H9 (cell line): ENCODE results near the gene PAQR5. TPM values are rescaled to one million over a fixed set of nuclear protein-coding genes. Genes with fewer than 3 reads are reported as not detected.
"Not testable (repeated sequence)": the region's sequence is repeated elsewhere in the genome, so short reads cannot be mapped to it uniquely, and the experiment has no call there.

ENCODE experiments used
- DNase-seq: peaks from one replicate; pipeline ENCODE4 v3.0.0-alpha.2; 2017
- H2AFZ ChIP-seq: one replicate; pipeline ENCODE4 v1.6.1; 2013; ENCODE audit warnings: mild to moderate bottlenecking, low read length, control low read depth, moderate library complexity
- H2AK5ac ChIP-seq: 2 replicates; pipeline ENCODE4 v1.6.1; 2013; ENCODE audit warnings: low read length, control low read depth, mixed read lengths; ENCODE audit not compliant: insufficient read length
- H2BK120ac ChIP-seq: one replicate; pipeline ENCODE4 v1.6.1; 2013; ENCODE audit warnings: low read depth, mild to moderate bottlenecking, low read length, control low read depth, inconsistent platforms; ENCODE audit not compliant: poor library complexity, severe bottlenecking
- H2BK12ac ChIP-seq: 2 replicates; pipeline ENCODE4 v1.6.1; 2013; ENCODE audit warnings: low read length, control low read depth, mixed read lengths, low read depth; ENCODE audit not compliant: insufficient read length
- H2BK15ac ChIP-seq: 2 replicates; pipeline ENCODE4 v1.6.1; 2013; ENCODE audit warnings: low read depth, low read length, control low read depth
- H2BK20ac ChIP-seq: one replicate; pipeline ENCODE4 v1.6.1; 2013; ENCODE audit warnings: low read depth, mild to moderate bottlenecking, low read length, control low read depth, inconsistent platforms; ENCODE audit not compliant: poor library complexity, severe bottlenecking
- H2BK5ac ChIP-seq: 2 replicates; pipeline ENCODE4 v1.6.1; 2013; ENCODE audit warnings: low read length, control low read depth, mixed read lengths; ENCODE audit not compliant: insufficient read length
- H3K14ac ChIP-seq: 2 replicates; pipeline ENCODE4 v1.6.1; 2013; ENCODE audit warnings: low read length, control low read depth; ENCODE audit not compliant: insufficient read depth
- H3K18ac ChIP-seq: 2 replicates; pipeline ENCODE4 v1.6.1; 2013; ENCODE audit warnings: low read depth, mild to moderate bottlenecking, mixed read lengths, low read length, control low read depth; ENCODE audit not compliant: insufficient read length
- H3K23ac ChIP-seq: 2 replicates; pipeline ENCODE4 v1.6.1; 2013; ENCODE audit warnings: low read length, control low read depth, mixed read lengths, low read depth; ENCODE audit not compliant: insufficient read length
- H3K23me2 ChIP-seq: 2 replicates; pipeline ENCODE4 v1.6.1; 2013; ENCODE audit warnings: low read depth, mild to moderate bottlenecking, mixed read lengths, low read length, control low read depth; ENCODE audit not compliant: insufficient read length, poor library complexity, severe bottlenecking
- H3K27ac ChIP-seq: 2 replicates; pipeline ENCODE4 v1.5.1; 2013; ENCODE audit warnings: low read length, control low read depth, mixed read lengths, low read depth; ENCODE audit not compliant: insufficient read length
- H3K27me3 ChIP-seq: 2 replicates; pipeline ENCODE4 v1.6.1; 2013; ENCODE audit warnings: low read length, control low read depth, inconsistent platforms; ENCODE audit not compliant: insufficient read depth
- H3K4ac ChIP-seq: 2 replicates; pipeline ENCODE4 v1.6.1; 2013; ENCODE audit warnings: low read depth, mild to moderate bottlenecking, control low read depth, inconsistent platforms, low read length, moderate library complexity
- H3K4me1 ChIP-seq: 2 replicates; pipeline ENCODE4 v1.6.1; 2013; ENCODE audit warnings: low read length, control low read depth, inconsistent platforms; ENCODE audit not compliant: insufficient read depth
- H3K4me2 ChIP-seq: 2 replicates; pipeline ENCODE4 v1.6.1; 2013; ENCODE audit warnings: low read length, control low read depth, mixed read lengths; ENCODE audit not compliant: insufficient read length, insufficient read depth
- H3K56ac ChIP-seq: 2 replicates; pipeline ENCODE4 v1.6.1; 2013; ENCODE audit warnings: low read depth, mild to moderate bottlenecking, mixed read lengths, low read length, control low read depth; ENCODE audit not compliant: insufficient read length
- H3K79me1 ChIP-seq: 2 replicates; pipeline ENCODE4 v1.6.1; 2013; ENCODE audit warnings: low read depth, mild to moderate bottlenecking, moderate library complexity, low read length, control low read depth, inconsistent platforms; ENCODE audit not compliant: insufficient read depth, poor library complexity, severe bottlenecking
- H3K79me2 ChIP-seq: 2 replicates; pipeline ENCODE4 v1.6.1; 2013; ENCODE audit warnings: low read length, control low read depth, inconsistent platforms; ENCODE audit not compliant: insufficient read depth
- H3K9ac ChIP-seq: 2 replicates; pipeline ENCODE4 v1.6.1; 2013; ENCODE audit warnings: low read length, control low read depth, mixed read lengths; ENCODE audit not compliant: insufficient read length; ENCODE audit errors: extremely low read depth
- H3K9me3 ChIP-seq: one replicate; pipeline ENCODE4 v1.6.1; 2013; ENCODE audit warnings: low read depth, low read length, inconsistent platforms; ENCODE audit not compliant: control insufficient read depth
- H3T11ph ChIP-seq: one replicate; pipeline ENCODE4 v1.6.1; 2013; ENCODE audit warnings: mild to moderate bottlenecking, low read length, control low read depth, inconsistent platforms
- H4K20me1 ChIP-seq: one replicate; pipeline ENCODE4 v1.6.1; 2013; ENCODE audit not compliant: control insufficient read depth, insufficient read length, insufficient read depth
- H4K5ac ChIP-seq: 2 replicates; pipeline ENCODE4 v1.6.1; 2013; ENCODE audit warnings: low read depth, mild to moderate bottlenecking, mixed read lengths, low read length, control low read depth; ENCODE audit not compliant: insufficient read length
- H4K8ac ChIP-seq: replicated peaks from 2 replicates; pipeline ENCODE4 v1.6.1; 2013; ENCODE audit warnings: low read length, control low read depth, mixed read lengths, low read depth; ENCODE audit not compliant: insufficient read length
- H4K91ac ChIP-seq: 2 replicates; pipeline ENCODE4 v1.6.1; 2013; ENCODE audit warnings: low read depth, mild to moderate bottlenecking, moderate library complexity, mixed read lengths, low read length, control low read depth; ENCODE audit not compliant: insufficient read length
- H3K27ac Mint-ChIP-seq, 3 experiments: 2 replicates in 2 of 3; 3 replicates in 1 of 3; pipeline ENCODE4 v1.8.0; 2020 to 2021; ENCODE audit warnings: mixed read lengths in 3 of 3, mild to moderate bottlenecking in 1 of 3, moderate library complexity in 1 of 3
- H3K27me3 Mint-ChIP-seq: 2 replicates; pipeline ENCODE4 v1.8.0; 2021; ENCODE audit warnings: low read depth, mild to moderate bottlenecking, moderate library complexity, mixed read lengths
- H3K36me3 Mint-ChIP-seq, 3 experiments: 2 replicates in 2 of 3; 3 replicates in 1 of 3; pipeline ENCODE4 v1.8.0; 2020 to 2021; ENCODE audit warnings: low read depth in 3 of 3, mixed read lengths in 3 of 3; ENCODE audit not compliant: insufficient read depth in 1 of 3
- H3K4me1 Mint-ChIP-seq, 2 experiments: 2 replicates each; pipeline ENCODE4 v1.8.0; 2020; ENCODE audit warnings: mixed read lengths in 2 of 2
- H3K4me3 Mint-ChIP-seq, 2 experiments: 2 replicates in 1 of 2; 3 replicates in 1 of 2; pipeline ENCODE4 v1.8.0; 2020 to 2021; ENCODE audit warnings: mild to moderate bottlenecking in 2 of 2, mixed read lengths in 2 of 2, moderate library complexity in 1 of 2
- H3K9me3 Mint-ChIP-seq, 2 experiments: 2 replicates in 1 of 2; 3 replicates in 1 of 2; pipeline ENCODE4 v1.8.0; 2020; ENCODE audit warnings: mild to moderate bottlenecking in 2 of 2, mixed read lengths in 2 of 2, moderate library complexity in 1 of 2
- CTCF ChIP-seq: fragments of 200-600 bp; sonication (generic); conservative IDR thresholded peaks from 3 replicates; pipeline ENCODE4 v1.8.0; 2021; ENCODE audit warnings: antibody characterized with exemption, mild to moderate bottlenecking
- WGBS: extraction: QIAGEN DNeasy Blood & Tissue Kit; methylation state at CpG from one replicate; pipeline ENCODE4 v1.1.7; 2013; ENCODE audit warnings: missing lambda C conversion rate, low lambda C conversion rate, mixed read lengths; ENCODE audit not compliant: insufficient read length; ENCODE audit errors: extremely low coverage; 5-methylcytosine and 5-hydroxymethylcytosine counted together
- total RNA-seq: library from RNA; stranded (reverse); gene quantifications from 2 replicates; pipeline ENCODE4 v1.2.1, GENCODE V29; 2021

PAQR5 gene
- total RNA-seq, 1 experiment from 2014 or later = 1.6 TPM

- Mint-ChIP-seq H3K9me3 (no peaks in the 10 kb centered on the region; a peak in 1 of 5 replicates), H3K27ac (no peak overlapping the region), H3K27me3 (peaks cover 75% of the 10 kb centered on the region), H3K4me3 (peak overlapping the region; percentile 49 to 72), H3K4me1 (peaks cover 7 to 23% of the 10 kb centered on the region in 2 experiments), H3K36me3 (peaks cover 0 to 4% (median 0%) of the 10 kb centered on the region in 3 experiments; a peak in 2 of 7 replicates)
- no peaks in the 10 kb centered on the region for H3K79me1 ChIP-seq
- H3K27me3 ChIP-seq = peaks cover 8% of the 10 kb centered on the region; the same call in 1 of the 2 replicates
- H4K91ac ChIP-seq = no peak overlapping the region
- H3T11ph ChIP-seq = no peak overlapping the region
- no peak overlapping the region for H2BK12ac ChIP-seq
- H4K8ac ChIP-seq = no peak overlapping the region
- no CpG with 5 or more reads among the region's 9 CpGs for WGBS
- no peak overlapping the region for H3K56ac ChIP-seq
- H2AK5ac ChIP-seq = no peak overlapping the region
- no peak overlapping the region for H3K27ac ChIP-seq
- no peak overlapping the region for H2AFZ ChIP-seq
- H3K4ac ChIP-seq = no peak overlapping the region
- H3K79me2 ChIP-seq = no peaks in the 10 kb centered on the region
- H3K23ac ChIP-seq = no peak overlapping the region
- H3K14ac ChIP-seq = no peak overlapping the region
- H2BK120ac ChIP-seq = no peak overlapping the region
- no peaks in the 10 kb centered on the region for H3K9me3 ChIP-seq
- H4K20me1 ChIP-seq = no peaks in the 10 kb centered on the region
- no peak overlapping the region for H2BK15ac ChIP-seq
- H2BK20ac ChIP-seq = no peak overlapping the region
- peak overlapping the region; percentile 75 for H3K4me2 ChIP-seq
- no peak for TF ChIP-seq CTCF
- no peak overlapping the region for H4K5ac ChIP-seq
- H3K4me1 ChIP-seq = no peaks in the 10 kb centered on the region
- peak; percentile 66 for DNase-seq
- H3K9ac ChIP-seq = no peak overlapping the region
- peaks cover 6% of the 10 kb centered on the region for H3K23me2 ChIP-seq
- no peak overlapping the region for H3K18ac ChIP-seq
- H2BK5ac ChIP-seq = no peak overlapping the region
Measured at GRCh38 chr15:69299943-69300588, 1.4 kb downstream of the PAQR5 start.

DNA sequence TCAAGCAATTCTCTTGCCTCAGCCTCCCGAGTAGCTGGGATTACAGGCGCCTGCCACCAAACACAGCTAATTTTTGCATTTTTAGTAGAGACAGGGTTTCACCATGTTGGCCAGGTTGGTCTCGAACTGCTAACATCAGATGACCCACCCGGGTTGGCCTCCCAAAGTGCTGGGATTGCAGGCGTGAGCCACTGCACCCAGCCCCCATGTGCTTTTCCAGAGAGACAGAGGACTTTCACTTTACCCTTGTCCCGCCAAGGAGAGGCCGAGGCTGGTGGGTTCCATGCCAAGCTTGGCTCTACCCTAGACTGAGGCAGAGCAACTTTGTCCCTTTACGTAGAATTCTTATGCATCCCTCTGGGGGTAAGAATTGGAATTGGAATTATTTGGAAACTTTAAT is 2.4 kb downstream of the PAQR5 start:
- not testable (repeated sequence) for H3K79me1 ChIP-seq, H3K27ac ChIP-seq, H3K4me1 ChIP-seq, H3K56ac ChIP-seq, H2BK5ac ChIP-seq, H2BK12ac ChIP-seq, H2AK5ac ChIP-seq, H3K14ac ChIP-seq, H3T11ph ChIP-seq, H3K18ac ChIP-seq, H3K9ac ChIP-seq, H2BK20ac ChIP-seq, H3K79me2 ChIP-seq, H3K9me3 ChIP-seq, H3K23me2 ChIP-seq, H3K27ac Mint-ChIP-seq, H3K9me3 Mint-ChIP-seq, H3K27me3 ChIP-seq, H4K8ac ChIP-seq, H2BK120ac ChIP-seq, H4K5ac ChIP-seq, H3K4ac ChIP-seq, H3K23ac ChIP-seq, DNase-seq, H3K36me3 Mint-ChIP-seq, H2BK15ac ChIP-seq, H2AFZ ChIP-seq, H3K4me3 Mint-ChIP-seq, H3K4me2 ChIP-seq, H4K91ac ChIP-seq, H4K20me1 ChIP-seq
- no CpG with 5 or more reads among the region's 8 CpGs for WGBS
- Mint-ChIP-seq H3K4me1 (peaks cover 16 to 32% of the 10 kb centered on the region in 2 experiments), H3K27me3 (peaks cover 65% of the 10 kb centered on the region)
